Neuronal stem cell (in vitro differentiated cells): ENCODE measurements around the gene SEL1L2.

Experiments used
- DNase-seq: peaks from one replicate; pipeline ENCODE4 v3.0.0-alpha.2; 2013; ENCODE audit warnings: low spot score
- H2AFZ ChIP-seq: one replicate; pipeline ENCODE4 v1.6.1; 2013; ENCODE audit warnings: mild to moderate bottlenecking, low read length, inconsistent platforms
- H2AK5ac ChIP-seq: 2 replicates; pipeline ENCODE4 v1.6.1; 2013; ENCODE audit warnings: low read depth, mild to moderate bottlenecking, inconsistent platforms, low read length, moderate library complexity, mixed read lengths
- H2BK120ac ChIP-seq: 2 replicates; pipeline ENCODE4 v1.6.1; 2013; ENCODE audit warnings: low read depth, mild to moderate bottlenecking, inconsistent platforms, low read length, moderate library complexity, mixed read lengths
- H2BK12ac ChIP-seq: one replicate; pipeline ENCODE4 v1.6.1; 2013; ENCODE audit warnings: low read length, inconsistent platforms
- H2BK15ac ChIP-seq: 2 replicates; pipeline ENCODE4 v1.6.1; 2013; ENCODE audit warnings: mild to moderate bottlenecking, low read length, inconsistent platforms, mixed read lengths
- H2BK5ac ChIP-seq: one replicate; pipeline ENCODE4 v1.6.1; 2013; ENCODE audit warnings: inconsistent platforms, mild to moderate bottlenecking, low read length, moderate library complexity
- H3K14ac ChIP-seq: one replicate; pipeline ENCODE4 v1.6.1; 2013; ENCODE audit warnings: low read length, inconsistent platforms
- H3K18ac ChIP-seq: 2 replicates; pipeline ENCODE4 v1.6.1; 2013; ENCODE audit warnings: low read length, inconsistent platforms
- H3K23ac ChIP-seq: 2 replicates; pipeline ENCODE4 v1.6.1; 2013; ENCODE audit warnings: low read depth, mild to moderate bottlenecking, mixed read lengths, low read length, inconsistent platforms; ENCODE audit not compliant: poor library complexity
- H3K27ac ChIP-seq: replicated peaks from 3 replicates; pipeline ENCODE4 v1.5.1; 2013; ENCODE audit warnings: low read length, inconsistent platforms
- H3K27me3 ChIP-seq, 3 experiments: 2 replicates each; pipeline ENCODE4 v1.6.1; 2013; ENCODE audit warnings: low read length in 3 of 3, mild to moderate bottlenecking in 2 of 3, inconsistent platforms in 1 of 3, low read depth in 1 of 3, mixed read lengths in 1 of 3, moderate library complexity in 1 of 3; ENCODE audit not compliant: control insufficient read depth in 3 of 3, insufficient read depth in 3 of 3
- H3K36me3 ChIP-seq, 2 donors: replicated peaks in 1 of 2; 2 replicates each; pipeline ENCODE4 v1.6.1; 2013; ENCODE audit warnings: low read length in 2 of 2; ENCODE audit not compliant: control insufficient read depth in 2 of 2, insufficient read depth in 2 of 2
- H3K4ac ChIP-seq: 2 replicates; pipeline ENCODE4 v1.6.1; 2013; ENCODE audit warnings: inconsistent platforms, mild to moderate bottlenecking, low read length, moderate library complexity
- H3K4me1 ChIP-seq, 2 donors: 1 replicate in 1 of 2; 2 replicates in 1 of 2; pipeline ENCODE4 v1.6.1; 2013; ENCODE audit warnings: low read length in 2 of 2, low read depth in 1 of 2; ENCODE audit not compliant: control insufficient read depth in 2 of 2, insufficient read depth in 1 of 2
- H3K4me2 ChIP-seq: one replicate; pipeline ENCODE4 v1.6.1; 2013; ENCODE audit warnings: mild to moderate bottlenecking, low read length, inconsistent platforms; ENCODE audit not compliant: insufficient read depth, poor library complexity, severe bottlenecking
- H3K4me3 ChIP-seq, 2 donors: 2 replicates each; pipeline ENCODE4 v1.5.1; 2013; ENCODE audit warnings: low read length in 2 of 2, mild to moderate bottlenecking in 2 of 2, inconsistent platforms in 1 of 2, moderate library complexity in 1 of 2
- H3K79me1 ChIP-seq: one replicate; pipeline ENCODE4 v1.6.1; 2013; ENCODE audit warnings: low read depth, mild to moderate bottlenecking, inconsistent platforms, low read length, moderate library complexity
- H3K9ac ChIP-seq: one replicate; pipeline ENCODE4 v1.6.1; 2013; ENCODE audit warnings: mild to moderate bottlenecking, low read depth, low read length, inconsistent platforms; ENCODE audit not compliant: poor library complexity
- H3K9me3 ChIP-seq, 2 donors: replicated peaks in 1 of 2; 2 replicates each; pipeline versions ENCODE3 to v1.6.1; 2013; ENCODE audit warnings: low read length in 2 of 2, mild to moderate bottlenecking in 2 of 2, inconsistent platforms in 1 of 2, low read depth in 1 of 2, mixed read lengths in 1 of 2, moderate library complexity in 1 of 2; ENCODE audit not compliant: control insufficient read depth in 2 of 2, insufficient read depth in 1 of 2
- H4K8ac ChIP-seq: one replicate; pipeline ENCODE4 v1.6.1; 2013; ENCODE audit warnings: low read depth, mild to moderate bottlenecking, inconsistent platforms, low read length, moderate library complexity
- H4K91ac ChIP-seq: one replicate; pipeline ENCODE4 v1.6.1; 2013; ENCODE audit warnings: low read length, low read depth, mild to moderate bottlenecking, inconsistent platforms; ENCODE audit not compliant: poor library complexity
- WGBS, 2 donors: extraction: QIAGEN DNeasy Blood & Tissue Kit; methylation state at CpG; one replicate each; pipeline ENCODE4 v1.1.7; 2013; ENCODE audit warnings: missing lambda C conversion rate in 2 of 2, mixed read lengths in 1 of 2; ENCODE audit not compliant: insufficient read length in 2 of 2, insufficient replicate concordance in 1 of 2; ENCODE audit errors: extremely low coverage in 2 of 2; 5-methylcytosine and 5-hydroxymethylcytosine counted together

The SEL1L2 gene

GRCh38 chr20:13822459-13822858, 168.0 kb downstream of the SEL1L2 start:
- Histone ChIP-seq H2BK5ac (no peak overlapping the region), H3K27ac (no peak overlapping the region), H3K27me3 (no peaks in the 10 kb centered on the region)

GRCh38 chr20:13821876-13822275, 168.5 kb downstream of the SEL1L2 start:
- Histone ChIP-seq H3K27ac (no peak overlapping the region), H3K14ac (no peak overlapping the region), H3K9me3 (no peaks in the 10 kb centered on the region), H4K8ac (no peak overlapping the region), H2BK120ac (no peak overlapping the region), H3K27me3 (no peaks in the 10 kb centered on the region), H3K4me1 (peaks cover 0 to 2% of the 10 kb centered on the region in 2 donors), H2BK15ac (no peak overlapping the region), H3K79me1 (no peaks in the 10 kb centered on the region), H3K4me3 (no peak overlapping the region), H2AFZ (no peak overlapping the region), H3K4ac (no peak overlapping the region), H3K36me3 (peaks cover 2 to 21% of the 10 kb centered on the region in 2 donors), H3K9ac (no peak overlapping the region), H3K23ac (no peak overlapping the region), H2BK12ac (no peak overlapping the region), H2BK5ac (no peak overlapping the region), H4K91ac (no peak overlapping the region), H2AK5ac (no peak overlapping the region), H3K18ac (no peak overlapping the region), H3K4me2 (no peak overlapping the region)
- no peak for DNase-seq
- no CpG with 5 or more reads among the region's 7 CpGs for WGBS, 2 donors

More at GRCh38 chr20:13822459-13822858, 168.0 kb downstream of the SEL1L2 start:
- no peak for DNase-seq
- no peak overlapping the region for H2BK120ac ChIP-seq
- H3K4me2 ChIP-seq: no peak overlapping the region
- no peak overlapping the region for H2AK5ac ChIP-seq
- no CpG with 5 or more reads among the region's 2 CpGs for WGBS, 2 donors
- H3K79me1 ChIP-seq: no peaks in the 10 kb centered on the region
- H3K36me3 ChIP-seq: peaks cover 2 to 15% of the 10 kb centered on the region in 2 donors
- H2BK15ac ChIP-seq: no peak overlapping the region
- no peaks in the 10 kb centered on the region for H3K9me3 ChIP-seq
- no peak overlapping the region for H4K8ac ChIP-seq
- no peak overlapping the region for H2BK12ac ChIP-seq
- H3K14ac ChIP-seq: no peak overlapping the region
- H3K4me3 ChIP-seq: no peak overlapping the region
- no peak overlapping the region for H2AFZ ChIP-seq
- peaks cover 0 to 2% of the 10 kb centered on the region in 2 donors for H3K4me1 ChIP-seq
- H3K18ac ChIP-seq: no peak overlapping the region
- no peak overlapping the region for H4K91ac ChIP-seq
- no peak overlapping the region for H3K9ac ChIP-seq
- no peak overlapping the region for H3K23ac ChIP-seq
- no peak overlapping the region for H3K4ac ChIP-seq

GRCh38 chr20:13819885-13820645, 170.3 kb downstream of the SEL1L2 start:
- Histone ChIP-seq H3K9ac (no peak overlapping the region), H2BK5ac (no peak overlapping the region), H3K23ac (no peak overlapping the region), H3K36me3 (peaks cover 5 to 39% of the 10 kb centered on the region in 2 donors), H3K14ac (no peak overlapping the region), H2BK15ac (no peak overlapping the region), H2BK12ac (no peak overlapping the region), H3K4ac (no peak overlapping the region), H2AK5ac (no peak overlapping the region), H3K27ac (no peak overlapping the region), H3K79me1 (no peaks in the 10 kb centered on the region), H2AFZ (no peak overlapping the region), H4K91ac (no peak overlapping the region), H3K4me3 (no peak overlapping the region), H2BK120ac (no peak overlapping the region), H3K4me1 (peaks cover 0 to 2% of the 10 kb centered on the region in 2 donors), H4K8ac (no peak overlapping the region), H3K4me2 (no peak overlapping the region), H3K18ac (no peak overlapping the region), H3K9me3 (no peaks in the 10 kb centered on the region), H3K27me3 (no peaks in the 10 kb centered on the region)
- WGBS, 2 donors: no CpG with 5 or more reads among the region's 5 CpGs
- peak; percentile 14 for DNase-seq

- no peak overlapping the region for H2AK5ac ChIP-seq
- no peak overlapping the region for H2BK120ac ChIP-seq
- no peak for DNase-seq
- H3K4me1 ChIP-seq: no peaks in the 10 kb centered on the region
- no peak overlapping the region for H2BK5ac ChIP-seq
- no peak overlapping the region for H3K4me2 ChIP-seq
- no peaks in the 10 kb centered on the region for H3K79me1 ChIP-seq
- H3K9me3 ChIP-seq: no peaks in the 10 kb centered on the region
- H3K27ac ChIP-seq: no peak overlapping the region
- H4K8ac ChIP-seq: no peak overlapping the region
- no peak overlapping the region for H3K4ac ChIP-seq
- no peak overlapping the region for H3K14ac ChIP-seq
- H3K36me3 ChIP-seq: peaks cover 8 to 65% of the 10 kb centered on the region in 2 donors
- H3K23ac ChIP-seq: no peak overlapping the region
- H2BK12ac ChIP-seq: no peak overlapping the region
- no peak overlapping the region for H2AFZ ChIP-seq
- no peaks in the 10 kb centered on the region for H3K27me3 ChIP-seq
- H3K4me3 ChIP-seq: no peak overlapping the region
- H3K18ac ChIP-seq: no peak overlapping the region
- H3K9ac ChIP-seq: no peak overlapping the region
- no peak overlapping the region for H4K91ac ChIP-seq
- H2BK15ac ChIP-seq: no peak overlapping the region
Observed at GRCh38 chr20:13817342-13817741, 173.1 kb downstream of the SEL1L2 start.
